HG03442 (cell line): ENCODE data around the gene PRAMEF10.
"Not testable (repeated sequence)": the region's sequence is repeated elsewhere in the genome, so short reads cannot be mapped to it uniquely, and the experiment has no call there.

Source experiments
- ATAC-seq: cut with Tn5 transposase; IDR thresholded peaks from one replicate; pipeline ENCODE4 v1.9.1; 2021; ENCODE audit warnings: mild to moderate bottlenecking, moderate library complexity; ENCODE audit not compliant: unreplicated experiment

PRAMEF10 gene

GRCh38 chr1:12898170-12898569, at the start of gene PRAMEF10:
Gene PRAMEF10 (minus strand): TSS chr1:12898270. CDS start chr1:12895847, 2,423 bp downstream.
- not testable (repeated sequence) for ATAC-seq

- ATAC-seq = not testable (repeated sequence)
Measured at GRCh38 chr1:12947480-12947879, 49.4 kb upstream of the PRAMEF10 start, which contains the start of gene PRAMEF6. Gene PRAMEF6 (minus strand): TSS chr1:12947580. CDS start chr1:12942518, 5,062 bp downstream.

GRCh38 chr1:12924368-12924767, 26.3 kb upstream of the PRAMEF10 start:
- ATAC-seq = not testable (repeated sequence)

GRCh38 chr1:12921749-12922148, 23.7 kb upstream of the PRAMEF10 start:
- ATAC-seq = not testable (repeated sequence)

- ATAC-seq = not testable (repeated sequence)
Measured at GRCh38 chr1:12916310-12916709, 18.2 kb upstream of the PRAMEF10 start, which contains the start of gene PRAMEF7. Gene PRAMEF7 (plus strand): TSS chr1:12916610. CDS start chr1:12917693, 1,083 bp downstream.

GRCh38 chr1:12903793-12904572, 5.9 kb upstream of the PRAMEF10 start:
- ATAC-seq = not testable (repeated sequence)

- ATAC-seq = not testable (repeated sequence)
Measured at GRCh38 chr1:12899186-12899585, 1.1 kb upstream of the PRAMEF10 start.

GRCh38 chr1:12886101-12886500, 12.0 kb downstream of the PRAMEF10 start, which contains the start of gene PRAMEF4:
Gene PRAMEF4 (minus strand): TSS chr1:12886201. CDS start chr1:12883394, 2,807 bp downstream.
- not testable (repeated sequence) for ATAC-seq

- ATAC-seq = not testable (repeated sequence)
Measured at GRCh38 chr1:12878453-12878852, 19.6 kb downstream of the PRAMEF10 start.

- not testable (repeated sequence) for ATAC-seq
Measured at GRCh38 chr1:12863131-12863880, 34.8 kb downstream of the PRAMEF10 start.

GRCh38 chr1:12856786-12857185, 41.3 kb downstream of the PRAMEF10 start, which contains the start of gene PRAMEF2:
Gene PRAMEF2 (plus strand): TSS chr1:12857086. CDS start chr1:12859010, 1,924 bp downstream.
- not testable (repeated sequence) for ATAC-seq

- no peak for ATAC-seq
Measured at GRCh38 chr1:12851779-12852178, 46.3 kb downstream of the PRAMEF10 start.

- ATAC-seq = not testable (repeated sequence)
Measured at GRCh38 chr1:12848620-12849019, 49.5 kb downstream of the PRAMEF10 start, which contains the start of gene HNRNPCL1. Gene HNRNPCL1 (minus strand): TSS chr1:12848720. CDS start chr1:12848289, 431 bp downstream.
